GM21381 (cell line): Measurements from ENCODE around the gene RRP1B.

Experiments
- ATAC-seq: cut with Tn5 transposase; IDR thresholded peaks from one replicate; pipeline ENCODE4 v1.9.1; 2021; ENCODE audit warnings: mild to moderate bottlenecking, moderate library complexity; ENCODE audit not compliant: unreplicated experiment

Gene RRP1B

DNA sequence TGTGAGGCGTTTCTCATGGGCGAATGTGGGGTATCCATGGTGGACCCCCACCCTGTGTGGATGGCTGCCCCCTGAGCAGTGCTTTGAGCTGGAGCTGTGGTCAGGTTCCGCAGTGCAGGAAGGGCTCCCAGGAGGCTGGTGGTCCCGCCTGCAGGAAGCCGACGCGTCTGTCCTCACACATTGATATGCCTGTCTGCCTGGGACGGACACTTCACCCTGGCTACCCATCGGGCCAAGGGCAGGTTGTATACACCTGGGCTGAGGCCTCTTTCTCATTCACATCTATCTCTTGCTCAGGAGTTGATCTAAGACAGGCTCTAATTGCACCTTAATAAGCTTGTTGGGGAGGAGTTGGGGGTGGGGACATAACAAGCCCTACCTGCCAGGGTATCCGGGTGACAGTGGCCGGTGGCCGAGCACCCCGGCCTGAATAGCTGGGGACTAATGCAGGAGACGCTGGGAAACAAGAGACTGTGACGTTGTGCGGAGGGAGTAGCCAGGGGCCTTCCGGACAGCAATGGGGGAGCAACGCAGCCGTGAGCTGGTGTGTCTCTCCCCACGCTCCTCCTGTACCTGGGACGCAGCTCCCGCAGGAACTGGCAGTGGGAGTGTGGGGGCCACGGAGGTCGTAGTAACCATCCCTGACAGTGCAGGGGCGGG lies 81.3 kb downstream of the RRP1B start:
- no peak for ATAC-seq

DNA sequence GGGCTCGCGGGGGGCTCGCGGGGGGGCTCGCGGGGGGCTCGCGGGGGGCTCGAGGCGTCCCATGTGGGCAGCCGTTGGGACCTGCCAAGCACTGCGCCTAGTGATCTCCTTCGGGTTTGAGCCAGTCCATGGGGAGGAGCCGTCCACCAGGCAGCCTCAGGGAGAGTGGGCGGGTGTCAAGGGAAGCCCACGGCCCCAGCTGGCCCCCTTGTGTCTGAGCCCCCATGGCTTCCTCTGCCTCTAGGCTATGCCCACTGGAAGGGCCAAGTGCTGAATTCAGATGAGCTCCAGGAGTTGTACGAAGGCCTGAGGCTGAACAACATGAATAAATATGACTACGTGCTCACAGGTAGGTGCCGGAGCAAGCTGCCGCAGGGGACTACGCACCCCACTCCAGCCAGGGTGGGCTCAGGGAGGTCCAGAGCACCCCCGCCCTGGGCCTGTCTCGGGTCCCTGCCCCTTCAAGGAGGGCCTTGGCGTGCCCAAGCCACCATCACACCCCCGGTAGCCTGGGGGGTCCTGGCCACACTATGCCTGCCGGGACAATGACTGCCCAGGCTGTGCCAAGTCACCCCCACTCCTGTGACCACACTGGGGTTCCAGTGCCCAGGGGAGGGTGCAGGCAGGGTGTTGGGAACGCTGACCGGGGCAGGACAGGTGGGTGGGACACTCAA lies 82.2 kb downstream of the RRP1B start:
- no peak for ATAC-seq

DNA sequence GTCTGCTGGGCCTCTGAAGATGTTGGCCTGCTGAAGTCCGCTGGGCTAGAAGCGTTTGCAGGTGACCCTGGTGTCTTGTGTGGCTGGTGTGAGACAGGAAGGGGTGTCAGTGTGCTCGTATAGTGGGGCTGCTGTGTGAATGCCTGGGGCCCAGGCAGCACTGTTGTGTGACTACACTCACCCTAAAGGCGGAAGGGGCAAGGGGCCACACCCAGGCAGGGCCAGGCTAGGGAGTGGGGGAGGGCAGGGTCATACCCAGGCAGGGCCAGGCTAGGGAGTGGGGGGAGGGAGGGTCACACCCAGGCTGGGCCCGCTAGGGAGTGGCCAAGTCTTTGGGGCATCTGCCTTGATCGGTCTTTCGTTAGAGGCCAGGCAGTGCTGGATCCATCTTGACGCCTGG lies 84.6 kb downstream of the RRP1B start:
- ATAC-seq = no peak

DNA sequence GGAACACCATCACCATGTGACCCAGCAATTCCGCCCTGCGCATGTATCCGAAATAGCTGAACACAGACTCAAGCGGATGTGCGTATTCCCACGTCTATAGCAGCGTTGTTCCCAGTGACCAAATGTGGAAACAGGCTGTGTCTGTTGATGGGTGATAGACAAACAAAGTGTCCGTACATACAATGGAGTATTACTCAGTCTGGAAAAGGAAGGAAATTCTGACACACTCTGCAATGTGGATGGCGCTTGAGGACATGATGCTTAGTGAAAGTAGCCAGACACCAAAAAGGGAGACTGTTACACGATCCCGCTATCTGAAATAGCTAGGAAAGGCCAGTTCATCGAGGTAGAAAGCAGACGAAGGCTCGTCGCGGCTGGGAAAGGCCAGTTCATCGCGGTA lies 85.4 kb downstream of the RRP1B start:
- no peak for ATAC-seq
